DLD1 (cell line): ENCODE measurements around the gene KRTAP12-4.
"Not testable (repeated sequence)": the region's sequence is repeated elsewhere in the genome, so short reads cannot be mapped to it uniquely, and the experiment has no call there.

ENCODE experiments used
- in situ Hi-C: cut with HindIII; loops from 2 replicates; pipeline ENCODE4 v1.10.0; 2017; ENCODE audit warnings: low sequenced_read_pairs

Gene KRTAP12-4

DNA sequence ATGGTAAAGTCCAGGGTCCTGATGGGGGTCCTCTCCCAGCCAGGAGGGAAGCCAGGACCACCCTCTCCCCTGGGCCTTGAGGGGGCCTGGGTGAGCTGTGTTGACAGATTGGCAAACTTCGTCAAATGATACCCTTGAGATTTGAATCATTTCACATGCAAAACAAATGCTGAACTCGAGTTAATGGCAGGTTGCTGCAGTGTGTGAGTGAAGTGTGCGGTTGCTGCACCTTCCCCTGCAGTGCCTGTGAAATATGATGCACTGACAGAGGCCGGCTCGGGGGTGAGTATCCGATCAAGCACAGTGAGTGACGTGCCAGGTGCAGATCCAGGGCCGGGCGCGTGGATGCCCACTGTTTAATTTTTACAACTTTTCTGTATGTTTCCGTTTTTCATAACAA lies 33.2 kb upstream of the KRTAP12-4 start:
- in situ Hi-C loops, result no loop called here

DNA sequence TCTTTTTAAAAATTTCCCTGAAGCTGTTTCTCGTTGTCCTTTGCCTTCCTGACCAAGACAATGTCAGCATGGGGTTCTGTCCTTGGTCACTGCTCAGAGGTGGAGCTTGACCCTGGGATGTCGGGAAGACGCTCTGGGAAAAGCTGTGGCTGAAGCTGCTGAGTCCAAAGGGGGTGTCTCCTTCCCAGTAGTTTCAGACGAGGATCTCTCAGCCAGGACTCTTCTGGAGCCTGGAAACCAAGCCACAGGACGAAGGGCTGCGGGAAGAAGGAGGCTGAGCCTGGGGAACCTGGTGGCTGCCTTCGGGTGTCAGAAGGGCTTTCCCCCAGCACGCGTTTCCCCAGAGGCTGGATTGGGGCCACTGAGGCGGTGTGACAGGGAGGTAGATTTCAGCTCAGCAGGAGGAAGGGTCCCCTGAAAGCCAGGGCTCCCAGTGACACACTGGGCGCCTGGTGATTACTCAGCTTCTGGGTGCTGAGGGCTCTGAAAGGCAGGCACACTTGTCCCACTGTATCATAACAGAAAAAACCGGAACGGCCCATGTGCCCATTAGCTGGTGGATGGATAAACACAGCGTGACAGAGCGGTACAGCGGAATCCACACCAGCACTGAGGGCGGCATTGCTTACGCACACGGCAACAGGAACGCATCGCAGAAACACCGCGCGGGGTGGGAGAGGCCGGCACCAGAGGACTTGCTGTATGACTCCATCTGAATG lies 32.5 kb upstream of the KRTAP12-4 start:
- in situ Hi-C loops, result no loop called here

DNA sequence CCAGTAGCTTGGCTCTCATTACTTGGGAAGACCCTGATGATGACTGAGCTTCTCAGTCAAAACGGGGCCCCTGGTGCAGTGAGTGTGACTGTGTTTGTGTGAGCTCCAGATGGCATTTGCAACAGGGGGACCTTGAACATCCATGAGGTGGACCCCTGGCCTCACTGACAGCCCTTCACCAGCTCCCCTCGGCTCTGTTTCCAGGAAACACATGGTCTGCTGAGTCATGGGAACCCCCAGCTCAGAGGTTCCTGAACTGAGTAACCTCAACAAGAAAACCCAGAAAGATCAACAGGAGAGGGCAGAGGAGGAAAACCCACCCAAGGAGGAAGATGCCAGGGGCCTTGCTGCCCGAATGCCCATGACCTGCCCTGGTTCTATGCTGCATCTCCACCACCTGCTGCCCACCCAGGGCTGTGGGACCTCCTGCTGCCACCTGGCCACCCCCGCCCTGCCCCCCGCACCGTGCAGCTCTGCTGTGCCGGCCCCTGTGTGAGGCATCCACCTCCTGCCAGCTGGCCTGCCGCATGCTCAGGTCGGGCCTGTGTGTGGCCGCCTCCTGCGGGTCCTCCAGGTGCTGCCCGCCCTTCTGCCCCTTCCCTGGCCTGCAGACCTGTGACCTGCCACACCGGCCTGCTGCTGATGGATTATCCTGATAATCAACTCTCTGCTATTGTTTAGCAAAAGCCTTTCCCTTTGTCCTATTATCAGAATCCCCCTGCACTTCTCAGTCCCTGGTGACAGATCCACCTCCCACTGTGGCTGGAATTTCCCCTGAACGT lies 31.7 kb upstream of the KRTAP12-4 start:
- in situ Hi-C loops, result no loop called here

- in situ Hi-C loops, result not testable (repeated sequence)
Measured at GRCh38 chr21:44685050-44685449, 30.6 kb upstream of the KRTAP12-4 start.

GRCh38 chr21:44684483-44684882 lies 30.0 kb upstream of the KRTAP12-4 start:
- in situ Hi-C loops, result no loop called here

GRCh38 chr21:44684077-44684476 lies 29.6 kb upstream of the KRTAP12-4 start:
- in situ Hi-C loops, result no loop called here

GRCh38 chr21:44682580-44683151 lies 28.2 kb upstream of the KRTAP12-4 start:
- in situ Hi-C loops, result no loop called here

DNA sequence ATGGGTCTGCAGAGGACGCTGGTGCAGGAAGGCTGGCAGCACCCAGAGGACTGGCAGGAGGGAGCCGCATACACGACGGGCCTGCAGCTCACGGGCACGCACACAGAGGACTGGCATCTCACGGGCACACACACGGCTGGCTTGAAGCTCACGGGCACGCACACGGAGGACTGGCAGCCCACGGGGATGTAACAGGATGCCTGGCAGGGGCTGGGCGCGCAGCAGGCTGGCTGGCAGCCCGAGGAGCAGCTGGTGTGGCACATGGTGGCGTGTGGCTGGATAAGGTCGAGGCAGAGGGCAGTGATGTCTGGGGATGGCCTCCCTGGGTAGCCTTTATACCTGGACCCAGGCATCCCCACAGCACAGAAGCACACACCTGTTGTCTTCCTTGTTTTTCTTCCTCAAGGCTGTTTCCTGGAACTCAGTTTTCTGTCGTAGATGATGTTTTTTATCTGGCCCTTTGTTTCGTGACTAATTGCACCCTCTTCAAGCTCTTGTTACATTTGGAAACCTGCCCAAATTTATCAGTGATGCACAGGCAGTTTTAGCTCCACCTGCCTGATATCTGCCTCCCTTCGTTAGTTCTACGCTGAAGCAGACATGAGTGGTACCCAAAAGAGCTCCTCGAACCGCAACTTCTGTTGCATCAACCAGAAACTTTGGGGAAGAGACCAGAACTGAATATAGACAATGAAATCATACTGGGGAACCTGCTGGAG lies 27.6 kb upstream of the KRTAP12-4 start, which contains the start of gene KRTAP12-1:
Gene KRTAP12-1, minus strand, starts transcription at position 303 of the 719 bp plus-strand sequence. Its CDS starts 40 bp downstream, at position 263.
- in situ Hi-C loops, result no loop called here

DNA sequence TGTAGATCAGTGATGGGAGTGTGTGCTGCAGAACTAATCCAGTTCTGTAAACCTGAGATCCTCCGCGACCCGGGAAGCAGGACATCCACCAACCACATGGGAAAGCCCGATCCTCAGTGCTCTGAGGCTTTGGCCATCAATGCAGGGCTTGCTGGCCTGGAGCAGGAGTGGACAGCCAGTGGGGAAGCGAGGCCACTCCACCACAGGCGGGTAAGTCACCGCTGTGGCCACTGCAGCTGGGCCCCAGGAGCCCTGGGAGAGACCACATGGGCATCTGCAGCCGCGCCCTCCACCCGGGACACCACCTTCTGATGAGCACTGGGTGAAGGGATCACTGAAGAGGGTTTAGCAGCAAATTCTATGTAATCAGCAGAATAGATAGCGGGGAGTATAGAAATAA lies 26.7 kb upstream of the KRTAP12-4 start:
- in situ Hi-C loops, result no loop called here

- in situ Hi-C loops, result no loop called here
Measured at GRCh38 chr21:44677881-44678280, 23.4 kb upstream of the KRTAP12-4 start.

GRCh38 chr21:44671911-44672310 lies 17.5 kb upstream of the KRTAP12-4 start:
- in situ Hi-C loops, result no loop called here

DNA sequence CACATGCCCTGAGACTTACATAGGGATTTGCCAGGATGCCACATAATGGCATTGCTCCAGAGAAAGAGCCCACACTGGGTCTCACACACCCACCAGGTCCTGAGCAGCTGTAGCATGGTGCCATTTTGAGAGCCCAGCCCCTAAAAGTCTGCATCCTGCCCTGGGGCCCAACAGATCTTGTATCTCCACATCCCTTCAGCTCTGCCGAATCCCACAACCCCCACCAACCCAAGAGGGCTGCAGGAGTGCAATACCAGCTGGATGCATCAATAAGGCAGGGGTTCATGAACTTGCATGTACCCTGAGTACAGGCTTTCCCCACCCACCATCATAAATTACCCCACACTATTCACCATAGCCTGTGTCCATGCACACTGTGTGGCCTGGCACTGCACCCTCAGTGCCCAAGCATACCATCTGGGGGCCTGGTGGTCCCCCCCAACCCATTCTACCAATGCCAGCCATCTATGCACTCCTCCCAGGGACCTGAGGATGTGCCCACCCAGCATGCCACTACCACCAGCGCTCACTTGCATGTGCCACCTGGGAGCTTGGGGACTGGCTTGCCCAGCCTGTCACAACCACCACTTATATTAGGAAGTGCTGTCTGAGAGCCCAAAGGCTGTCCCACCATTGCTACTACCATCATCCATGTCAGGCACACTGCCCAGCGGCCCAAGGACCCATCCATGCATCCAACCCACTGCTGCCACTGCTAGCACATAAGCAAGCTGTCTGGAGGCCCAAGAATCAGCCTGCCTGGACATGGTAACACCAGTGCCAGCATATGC lies 16.4 kb upstream of the KRTAP12-4 start:
- in situ Hi-C loops, result no loop called here

DNA sequence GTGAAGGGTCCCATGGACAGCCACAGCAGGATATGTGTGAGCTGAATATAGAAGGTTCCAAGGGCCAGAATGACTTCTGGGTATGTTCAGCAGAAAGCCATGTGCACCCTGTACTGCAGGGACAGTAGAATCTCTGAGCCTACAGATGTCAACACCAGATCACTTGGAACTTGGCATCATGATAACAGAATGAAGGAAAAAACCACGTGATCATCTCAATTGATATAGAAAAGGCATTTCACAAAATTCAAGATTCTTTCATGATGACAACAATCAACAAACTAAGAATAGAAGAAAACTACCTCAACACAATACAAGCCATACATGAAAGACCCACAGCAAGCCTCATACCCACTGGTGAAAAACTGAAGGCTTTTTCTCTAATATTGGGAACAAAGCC lies 13.2 kb upstream of the KRTAP12-4 start:
- in situ Hi-C loops, result no loop called here

DNA sequence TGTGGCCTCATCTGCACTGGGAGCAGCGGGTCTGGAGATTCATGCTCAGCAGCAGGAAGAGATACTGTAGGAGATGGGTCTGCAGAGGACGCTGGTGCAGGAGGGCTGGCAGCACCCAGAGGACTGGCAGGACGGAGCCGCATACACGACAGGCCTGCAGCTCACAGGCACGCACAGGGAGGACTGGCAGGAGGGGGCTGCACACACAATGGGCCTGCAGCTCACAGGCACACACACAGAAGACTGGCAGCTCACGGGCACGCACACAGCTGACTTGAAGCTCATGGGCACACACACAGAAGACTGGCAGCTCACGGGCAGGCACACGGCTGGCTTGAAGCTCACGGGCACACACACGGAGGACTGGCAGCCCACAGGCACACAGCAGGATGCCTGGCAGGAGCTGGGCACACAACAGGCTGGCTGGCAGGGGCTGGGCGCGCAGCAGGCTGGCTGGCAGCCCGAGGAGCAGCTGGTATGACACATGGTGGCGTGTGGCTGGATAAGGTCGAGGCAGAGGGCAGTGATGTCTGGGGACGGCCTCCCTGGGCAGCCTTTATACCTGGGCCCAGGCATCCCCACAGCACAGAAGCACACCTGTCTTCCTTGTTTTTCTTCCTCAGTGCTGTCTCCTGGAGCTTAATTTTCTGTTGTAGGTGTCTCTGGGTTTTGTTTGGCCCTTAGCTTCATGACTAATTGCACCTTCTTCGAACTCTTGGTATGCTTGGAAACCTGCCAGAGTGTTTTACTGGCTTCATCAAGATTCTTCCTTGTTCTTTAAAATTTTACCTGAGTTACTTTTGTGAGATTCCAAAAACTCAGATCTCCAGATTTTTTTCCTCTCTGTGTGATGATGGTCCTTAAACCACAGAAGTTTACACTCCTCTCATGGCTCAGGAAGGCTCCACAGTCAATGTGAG lies 12.2 kb upstream of the KRTAP12-4 start, which contains the start of gene KRTAP12-2:
Gene KRTAP12-2, minus strand, starts transcription at position 527 of the 920 bp plus-strand sequence. Its CDS starts 41 bp downstream, at position 486.
- in situ Hi-C loops, result no loop called here

DNA sequence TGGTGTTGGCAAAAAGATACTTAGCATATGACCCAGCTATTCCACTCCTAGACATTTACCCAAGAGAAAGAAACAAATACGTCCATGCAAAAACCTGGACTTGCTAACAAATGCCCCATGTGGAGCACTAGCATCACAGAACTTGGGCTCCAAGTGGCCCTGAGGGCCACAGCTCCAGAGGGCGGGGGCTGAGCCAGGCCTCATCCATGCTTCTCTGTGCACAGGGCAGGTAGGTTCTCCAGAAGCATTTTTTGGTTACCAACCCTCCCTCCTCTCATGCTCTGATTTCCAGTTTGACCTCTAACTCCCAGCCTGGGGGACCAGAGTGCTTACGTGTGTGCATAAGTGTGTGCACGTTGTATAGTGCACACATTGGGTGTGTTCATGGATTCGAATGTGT lies 10.2 kb upstream of the KRTAP12-4 start:
- in situ Hi-C loops, result no loop called here

- in situ Hi-C loops, result not testable (repeated sequence)
Measured at GRCh38 chr21:44661567-44661966, 7.1 kb upstream of the KRTAP12-4 start.

DNA sequence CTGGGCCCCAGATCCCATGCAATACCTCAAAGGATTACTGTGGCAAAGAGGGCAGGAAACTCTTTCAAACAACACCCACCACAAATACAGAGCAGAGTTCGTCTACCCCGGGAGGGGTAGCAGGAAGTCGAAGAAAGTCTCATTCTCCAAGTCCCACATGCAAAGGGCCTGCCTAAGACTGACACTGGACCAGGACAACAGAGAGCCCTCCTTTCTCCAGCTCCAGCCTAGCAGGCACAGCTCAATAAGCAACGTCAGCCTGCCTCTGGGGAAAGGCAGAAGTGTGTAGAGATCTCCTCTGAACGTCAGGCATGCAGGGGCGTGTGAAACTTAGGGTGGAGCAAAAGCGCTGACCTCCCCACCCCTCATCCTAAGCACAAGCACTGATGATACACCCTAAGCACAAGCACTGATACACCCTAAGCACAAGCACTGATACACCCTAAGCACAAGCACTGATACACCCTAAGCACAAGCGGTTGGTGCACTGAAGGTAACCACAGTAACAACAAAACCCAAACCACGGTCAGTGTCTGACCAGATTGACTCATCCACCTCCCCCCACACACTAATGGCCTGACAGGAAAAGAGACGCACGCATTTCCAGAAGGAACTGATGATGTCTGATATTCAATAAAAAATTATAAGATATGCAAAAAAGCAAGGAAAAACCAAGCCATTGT lies 4.6 kb upstream of the KRTAP12-4 start:
- in situ Hi-C loops, result no loop called here

GRCh38 chr21:44658541-44658910 lies 4.1 kb upstream of the KRTAP12-4 start:
- in situ Hi-C loops, result no loop called here
